Ureter (tissue), 1 donor: ENCODE measurements around the gene NFIX. TPM values are rescaled to one million over a fixed set of nuclear protein-coding genes. Genes with fewer than 3 reads are reported as not detected.
A peak's percentile ranks its signal among the peaks of the same experiment; 100 is the strongest.
"Not testable (repeated sequence)": the region's sequence is repeated elsewhere in the genome, so short reads cannot be mapped to it uniquely, and the experiment has no call there.

Experiments
- DNase-seq: peaks from one replicate; pipeline ENCODE4 v3.0.0-alpha.2; 2020; ENCODE audit warnings: low spot score
- total RNA-seq: library from RNA; stranded (reverse); gene quantifications from one replicate; pipeline ENCODE4 v1.2.4, GENCODE V29; 2023
- donor health status: DM: yes; HTN: yes; CAD: no.

NFIX gene
- 91.7 TPM for total RNA-seq

DNA sequence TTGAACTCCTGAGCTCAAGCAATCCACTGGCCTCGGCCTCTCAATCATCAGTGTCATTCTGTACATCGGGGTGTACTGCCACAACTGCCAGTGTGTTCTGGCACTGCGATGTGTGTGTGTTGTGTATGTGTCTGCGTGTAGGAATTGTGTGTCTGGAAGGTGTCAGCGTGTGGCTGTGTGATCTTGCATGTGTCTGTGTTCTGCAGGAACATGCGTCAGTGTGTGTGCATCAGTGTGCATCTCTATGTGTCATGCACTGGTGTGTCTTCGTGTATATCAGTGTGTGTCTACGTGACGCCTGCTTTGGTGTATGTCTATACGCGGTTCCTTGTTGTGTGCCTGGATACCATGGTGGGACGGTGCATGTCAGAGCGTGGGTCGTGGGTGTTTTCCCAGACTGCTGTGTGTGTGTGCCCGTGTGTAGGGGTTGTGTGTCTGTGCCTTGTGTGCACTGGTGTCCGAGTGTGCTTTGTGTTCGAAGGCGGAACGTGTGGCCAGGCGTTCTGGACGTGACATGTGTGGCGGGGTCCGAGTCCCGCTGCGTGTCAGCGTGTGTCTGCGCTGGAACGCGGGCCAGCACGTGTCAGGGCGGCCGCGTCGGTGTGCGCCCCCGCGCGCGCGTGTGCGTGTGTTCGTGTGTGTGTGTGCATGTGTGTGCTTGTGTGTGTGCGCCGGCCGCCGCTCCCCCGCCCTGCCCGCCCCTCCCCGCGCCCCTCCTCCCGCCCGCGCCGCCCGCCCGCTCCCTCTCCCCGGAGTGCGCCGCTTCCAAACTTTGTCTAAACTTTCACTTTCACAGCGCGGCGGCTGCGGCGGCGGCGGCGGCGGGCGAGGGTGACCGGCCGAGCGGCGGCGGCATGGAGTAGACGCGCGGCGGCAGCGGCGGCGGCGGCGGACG is at the start of gene NFIX:
TSS of gene NFIX (plus strand) at position 775 of the 895 bp plus-strand sequence. CDS start 363 bp downstream, outside the sequence.
- peak; percentile 75 for DNase-seq

DNA sequence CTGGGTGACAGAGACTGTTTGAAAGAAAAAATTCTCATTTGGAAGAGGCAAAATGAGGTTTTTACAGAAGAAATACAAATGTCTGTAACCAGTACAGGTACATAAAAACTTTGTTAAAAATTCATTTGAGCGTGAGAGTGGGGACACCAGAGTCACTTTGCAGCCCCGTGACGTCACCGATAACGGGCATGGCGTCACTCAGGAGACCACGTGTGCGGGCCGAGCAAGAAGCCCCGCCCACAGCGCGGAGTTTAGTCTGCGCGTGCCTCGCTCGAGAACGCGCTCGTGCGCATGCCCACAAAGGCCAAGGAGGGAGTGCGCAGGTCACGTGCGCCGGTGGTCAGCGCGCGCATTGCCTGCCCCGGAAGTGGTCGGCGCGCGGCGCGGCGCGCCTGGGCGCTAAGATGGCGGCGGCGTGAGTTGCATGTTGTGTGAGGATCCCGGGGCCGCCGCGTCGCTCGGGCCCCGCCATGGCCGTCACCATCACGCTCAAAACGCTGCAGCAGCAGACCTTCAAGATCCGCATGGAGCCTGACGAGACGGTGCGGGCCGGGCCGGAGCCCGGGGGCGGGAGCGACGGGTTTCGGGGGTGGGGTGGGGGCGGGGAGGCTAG is 49.7 kb upstream of the NFIX start, which contains the start of gene RAD23A:
TSS of gene RAD23A (plus strand) at position 384 of the 613 bp plus-strand sequence. CDS start at position 471, 87 bp downstream.
- peak; percentile 97 for DNase-seq

DNA sequence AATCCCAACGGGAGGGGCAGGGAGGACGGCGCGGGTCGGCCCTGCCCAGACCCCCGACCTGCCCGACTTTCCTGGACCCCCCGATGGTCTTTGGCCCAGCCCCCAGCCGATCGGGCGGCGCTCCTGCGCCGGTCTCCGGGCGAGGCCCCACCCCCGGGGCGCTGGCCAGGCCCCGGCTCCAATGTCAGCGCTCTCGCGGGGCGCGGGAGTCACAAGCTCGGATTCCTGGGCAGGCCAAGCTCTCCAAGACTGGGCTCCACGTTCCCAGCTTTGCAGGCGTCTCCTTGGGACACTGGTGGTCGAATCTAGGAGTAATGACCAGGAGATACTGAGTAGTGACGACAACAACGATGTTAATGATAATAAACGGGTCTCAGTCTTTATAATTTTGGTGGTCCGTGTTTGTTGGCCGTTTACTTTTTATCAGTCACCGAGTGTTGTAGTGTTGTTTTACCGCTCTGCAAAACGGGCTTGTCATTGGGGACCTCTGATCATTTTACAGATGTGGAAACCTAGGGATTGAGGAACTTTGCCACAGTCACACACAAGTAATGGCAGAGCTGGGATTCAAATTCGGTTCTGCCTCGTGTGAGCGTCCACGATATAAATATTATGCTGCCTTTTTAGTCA is 49.1 kb upstream of the NFIX start:
- DNase-seq = peak; percentile 78

DNA sequence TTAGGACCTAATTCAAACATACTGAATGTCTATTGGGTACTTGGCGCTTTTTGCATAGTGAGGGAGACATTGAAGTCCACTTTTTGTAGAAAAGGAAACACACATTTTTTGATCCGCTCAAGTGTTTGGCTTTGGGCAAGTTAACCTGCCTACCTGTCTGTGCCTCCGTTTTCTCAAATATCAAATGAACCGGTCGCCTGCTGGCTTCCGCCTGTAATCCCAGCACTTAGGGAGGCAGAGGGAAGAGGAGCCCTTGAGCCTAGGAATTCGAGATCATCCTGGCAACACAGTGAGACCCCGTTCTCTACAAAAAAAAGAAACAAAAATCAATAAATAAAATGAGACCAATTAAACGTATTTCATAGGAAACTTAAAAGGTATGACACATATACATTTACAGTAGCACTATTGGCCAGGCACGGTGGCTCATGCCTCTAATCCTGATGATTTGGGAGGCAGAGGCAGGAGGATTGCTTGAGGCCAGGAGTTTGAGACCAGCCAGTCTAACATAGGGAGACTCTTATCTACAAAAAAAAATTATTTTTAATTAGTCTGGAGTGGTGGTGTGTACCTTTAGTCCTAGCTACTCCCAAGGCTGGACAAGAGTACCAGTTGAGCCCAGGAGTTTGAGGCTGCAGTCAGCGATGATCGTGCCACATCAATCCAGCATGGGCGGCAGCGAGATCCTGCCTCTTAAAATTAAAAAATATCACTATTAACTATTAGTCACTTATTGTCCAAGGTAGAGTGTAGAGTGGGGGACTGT is 48.4 kb upstream of the NFIX start:
- no peak for DNase-seq

DNA sequence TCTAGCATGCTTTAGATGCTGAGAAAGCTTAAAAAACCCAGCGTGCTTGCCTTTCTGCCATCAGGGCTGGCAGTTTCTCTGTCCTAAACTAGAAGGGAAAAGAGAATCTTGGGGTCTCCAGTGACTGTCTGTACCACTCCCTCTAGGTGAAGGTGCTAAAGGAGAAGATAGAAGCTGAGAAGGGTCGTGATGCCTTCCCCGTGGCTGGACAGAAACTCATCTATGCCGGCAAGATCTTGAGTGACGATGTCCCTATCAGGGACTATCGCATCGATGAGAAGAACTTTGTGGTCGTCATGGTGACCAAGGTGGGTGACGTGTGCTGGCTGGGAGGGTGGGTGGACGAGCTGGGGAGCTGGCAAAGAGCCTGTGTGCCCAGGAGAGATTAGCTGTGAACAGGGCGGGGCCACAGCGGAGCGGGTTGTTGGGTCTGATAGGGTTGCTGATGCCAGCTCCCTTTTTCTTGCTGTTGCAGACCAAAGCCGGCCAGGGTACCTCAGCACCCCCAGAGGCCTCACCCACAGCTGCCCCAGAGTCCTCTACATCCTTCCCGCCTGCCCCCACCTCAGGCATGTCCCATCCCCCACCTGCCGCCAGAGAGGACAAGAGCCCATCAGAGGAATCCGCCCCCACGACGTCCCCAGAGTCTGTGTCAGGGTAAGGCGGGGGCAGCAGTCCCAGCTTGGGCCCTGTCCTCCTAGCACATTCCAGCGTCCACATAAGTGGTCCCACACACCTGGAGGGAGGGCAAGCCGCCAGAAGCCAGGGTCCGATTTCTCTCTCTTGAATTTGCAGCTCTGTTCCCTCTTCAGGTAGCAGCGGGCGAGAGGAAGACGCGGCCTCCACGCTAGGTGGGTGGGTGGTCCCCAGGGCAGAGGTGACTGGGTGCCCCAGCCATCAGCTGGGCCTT is 47.3 kb upstream of the NFIX start:
- DNase-seq = no peak

DNA sequence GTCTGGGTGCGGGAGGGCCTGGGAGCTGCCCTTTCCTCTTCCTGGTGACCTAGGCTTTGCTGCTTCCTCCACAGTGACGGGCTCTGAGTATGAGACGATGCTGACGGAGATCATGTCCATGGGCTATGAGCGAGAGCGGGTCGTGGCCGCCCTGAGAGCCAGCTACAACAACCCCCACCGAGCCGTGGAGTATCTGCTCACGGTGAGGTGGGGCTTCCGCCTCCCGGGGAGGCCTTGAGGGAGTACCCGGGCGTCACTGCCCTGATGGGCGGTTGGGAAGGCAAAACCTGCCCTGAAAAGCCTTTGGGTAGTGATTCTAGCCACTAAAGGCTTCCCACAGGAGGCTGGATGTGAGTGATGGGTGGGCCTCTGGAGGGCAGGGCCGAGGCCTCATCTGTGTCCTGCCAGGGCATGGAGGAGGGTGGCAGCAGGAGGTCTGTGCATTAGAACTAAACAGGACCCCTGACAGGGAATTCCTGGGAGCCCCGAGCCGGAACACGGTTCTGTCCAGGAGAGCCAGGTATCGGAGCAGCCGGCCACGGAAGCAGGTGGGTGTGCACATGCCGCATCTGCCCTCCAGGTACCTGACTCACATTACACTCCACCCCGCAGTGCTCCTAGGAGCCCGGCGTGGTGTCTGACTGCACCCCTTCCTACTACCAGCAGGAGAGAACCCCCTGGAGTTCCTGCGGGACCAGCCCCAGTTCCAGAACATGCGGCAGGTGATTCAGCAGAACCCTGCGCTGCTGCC is 46.5 kb upstream of the NFIX start:
- DNase-seq = no peak

DNA sequence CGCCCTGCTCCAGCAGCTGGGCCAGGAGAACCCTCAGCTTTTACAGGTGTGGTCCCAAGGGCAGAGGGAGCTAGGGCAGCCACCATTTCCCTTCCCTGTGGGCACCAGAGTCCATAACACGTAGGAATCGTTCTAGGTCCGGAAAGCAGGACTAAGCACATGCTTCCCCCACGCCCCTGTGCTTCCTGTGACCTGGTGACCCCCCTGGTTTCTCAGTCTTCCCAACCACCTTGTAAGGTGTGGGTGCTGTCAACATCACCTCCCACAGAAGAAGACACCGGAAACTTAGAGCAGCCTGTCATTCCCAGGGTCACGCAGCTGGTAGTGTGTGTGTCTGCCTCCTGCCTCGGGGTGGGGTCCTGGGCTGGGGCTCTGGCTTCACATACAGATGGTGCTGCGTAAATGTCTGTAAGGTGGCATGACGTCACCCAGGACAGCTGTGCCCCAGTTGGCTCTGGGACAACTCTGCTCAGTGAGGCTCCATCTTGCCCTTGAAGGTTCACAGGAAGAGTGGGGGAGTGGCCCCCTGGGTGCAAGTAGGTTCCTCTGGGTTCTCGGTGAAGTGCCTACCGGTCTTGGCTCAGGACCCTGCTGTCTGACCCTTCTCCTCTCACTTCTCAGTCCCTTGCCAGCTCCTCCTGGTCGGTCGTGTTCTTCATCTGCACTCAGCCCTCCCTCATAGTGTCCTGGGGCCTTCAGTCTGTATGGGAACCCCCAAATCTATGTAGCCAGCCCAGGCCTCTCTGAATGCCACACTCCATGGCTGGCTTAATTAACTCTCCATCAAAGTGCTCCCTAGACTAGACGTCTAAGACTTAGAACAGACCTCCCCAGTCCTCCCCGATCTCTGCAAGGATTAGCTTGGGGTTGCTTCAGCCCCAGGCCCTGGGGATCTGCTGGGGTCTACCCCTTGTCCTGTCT is 45.7 kb upstream of the NFIX start:
- no peak for DNase-seq

DNA sequence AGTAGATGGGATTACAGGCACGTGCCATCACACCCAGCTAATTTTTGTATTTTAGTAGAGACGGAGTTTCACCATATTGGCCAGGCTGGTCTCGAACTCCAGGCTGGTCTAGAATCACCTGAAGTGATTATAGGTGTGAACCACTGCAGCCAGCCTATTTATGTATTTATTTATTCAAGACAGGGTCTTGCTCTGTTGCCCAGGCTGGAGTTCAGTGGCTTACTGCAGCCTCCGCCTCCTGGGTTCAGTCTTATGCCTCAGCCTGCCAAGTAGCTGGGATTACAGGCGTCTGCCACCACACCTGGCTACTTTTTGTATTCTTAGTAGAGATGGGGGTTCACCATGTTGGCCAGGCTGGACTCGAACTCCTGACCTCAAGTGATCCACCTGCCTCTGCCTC is 43.2 kb upstream of the NFIX start:
- DNase-seq = not testable (repeated sequence)

DNA sequence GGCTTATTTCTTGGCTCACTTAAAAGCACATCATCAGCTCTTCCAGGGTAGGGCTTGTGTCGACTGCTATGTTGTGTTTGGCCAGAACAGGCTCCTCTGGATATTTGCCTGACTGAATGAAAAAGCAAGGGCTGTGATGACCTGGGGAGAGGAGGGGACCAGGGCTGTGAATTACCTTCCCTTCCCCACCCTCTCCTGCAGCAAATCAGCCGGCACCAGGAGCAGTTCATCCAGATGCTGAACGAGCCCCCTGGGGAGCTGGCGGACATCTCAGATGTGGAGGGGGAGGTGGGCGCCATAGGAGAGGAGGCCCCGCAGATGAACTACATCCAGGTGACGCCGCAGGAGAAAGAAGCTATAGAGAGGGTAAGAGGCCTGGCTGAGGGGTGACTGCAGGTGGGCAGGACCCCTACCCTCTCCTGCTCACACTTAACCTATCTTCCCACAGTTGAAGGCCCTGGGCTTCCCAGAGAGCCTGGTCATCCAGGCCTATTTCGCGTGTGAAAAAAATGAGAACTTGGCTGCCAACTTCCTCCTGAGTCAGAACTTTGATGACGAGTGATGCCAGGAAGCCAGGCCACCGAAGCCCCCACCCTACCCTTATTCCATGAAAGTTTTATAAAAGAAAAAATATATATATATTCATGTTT is 42.7 kb upstream of the NFIX start:
- DNase-seq = no peak

DNA sequence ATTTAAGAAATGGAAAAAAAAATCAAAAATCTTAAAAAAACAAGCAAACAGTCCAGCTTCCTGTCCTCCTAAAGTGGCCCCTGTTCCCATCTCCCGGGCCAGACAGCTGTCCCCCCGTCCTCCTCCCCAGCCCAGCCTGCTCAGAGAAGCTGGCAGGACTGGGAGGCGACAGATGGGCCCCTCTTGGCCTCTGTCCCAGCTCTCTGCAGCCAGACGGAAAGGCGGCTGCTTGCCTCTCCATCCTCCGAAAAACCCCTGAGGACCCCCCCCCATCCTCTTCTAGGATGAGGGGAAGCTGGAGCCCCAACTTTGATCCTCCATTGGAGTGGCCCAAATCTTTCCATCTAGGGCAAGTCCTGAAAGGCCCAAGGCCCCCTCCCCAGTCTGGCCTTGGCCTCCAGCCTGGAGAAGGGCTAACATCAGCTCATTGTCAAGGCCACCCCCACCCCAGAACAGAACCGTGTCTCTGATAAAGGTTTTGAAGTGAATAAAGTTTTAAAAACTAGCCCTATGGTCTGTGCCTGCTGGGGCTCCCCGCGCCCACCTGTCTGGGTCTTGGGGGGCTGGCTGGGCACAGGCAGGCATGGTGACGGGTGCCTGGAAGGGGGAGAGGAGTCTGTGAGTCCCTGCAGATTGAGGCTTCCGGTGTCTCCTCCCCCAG is 42.0 kb upstream of the NFIX start:
- no peak for DNase-seq

DNA sequence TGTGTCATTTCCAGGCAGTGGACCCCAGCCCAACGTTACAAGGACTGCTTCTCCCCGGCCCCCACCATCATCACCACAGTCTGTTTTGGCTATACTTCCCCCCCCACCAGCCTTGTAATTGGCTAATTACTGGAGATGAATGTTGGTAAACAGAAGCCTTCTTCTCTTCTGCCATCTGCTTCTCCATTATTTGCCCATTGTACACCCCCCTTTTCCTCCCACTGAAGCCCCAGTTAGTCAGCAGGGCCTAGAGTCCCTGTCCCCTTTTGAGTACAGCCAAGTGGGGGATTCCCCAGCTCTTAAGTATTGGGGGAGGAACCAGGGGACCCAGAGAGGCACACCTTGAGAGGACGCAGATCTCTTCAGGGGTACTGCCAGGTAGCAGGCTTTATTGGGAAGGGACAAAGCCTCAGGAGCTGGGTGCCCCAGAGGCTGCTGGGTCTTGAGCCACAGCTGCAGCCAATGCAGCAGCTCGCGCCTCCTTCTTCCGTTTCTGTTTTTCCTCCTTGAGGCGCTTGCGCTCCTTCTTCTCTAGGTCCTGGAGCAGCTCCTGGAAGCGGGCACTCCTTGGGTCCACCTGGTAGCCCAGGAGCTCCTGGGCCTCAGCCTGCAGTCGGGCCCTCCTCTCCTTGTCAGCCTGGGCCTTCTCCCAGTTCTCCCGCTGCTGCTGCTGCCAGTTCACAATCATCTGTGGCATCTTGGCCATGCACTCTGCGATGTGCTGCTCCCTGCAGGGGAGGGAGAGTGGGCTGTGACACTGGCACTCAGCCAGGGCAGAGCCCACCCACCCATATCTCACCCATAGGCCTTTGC is 41.3 kb upstream of the NFIX start:
- DNase-seq = no peak

DNA sequence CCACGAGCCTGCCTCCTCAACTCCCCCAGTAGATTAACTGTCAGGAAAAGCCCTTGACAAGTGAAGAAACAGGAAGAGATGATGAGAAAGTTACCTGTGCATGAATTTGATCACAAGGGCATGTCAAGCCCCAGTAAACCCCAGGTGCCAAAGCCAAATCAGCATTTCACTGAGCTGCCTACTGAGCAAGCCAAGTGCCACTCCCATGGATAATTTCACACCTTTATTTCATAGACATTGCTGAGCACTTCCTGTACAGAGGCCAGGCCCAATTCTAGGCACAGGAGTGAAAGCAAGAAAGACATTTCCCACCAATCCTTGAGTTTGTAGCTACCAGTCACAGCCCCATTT is 40.7 kb upstream of the NFIX start:
- no peak for DNase-seq

DNA sequence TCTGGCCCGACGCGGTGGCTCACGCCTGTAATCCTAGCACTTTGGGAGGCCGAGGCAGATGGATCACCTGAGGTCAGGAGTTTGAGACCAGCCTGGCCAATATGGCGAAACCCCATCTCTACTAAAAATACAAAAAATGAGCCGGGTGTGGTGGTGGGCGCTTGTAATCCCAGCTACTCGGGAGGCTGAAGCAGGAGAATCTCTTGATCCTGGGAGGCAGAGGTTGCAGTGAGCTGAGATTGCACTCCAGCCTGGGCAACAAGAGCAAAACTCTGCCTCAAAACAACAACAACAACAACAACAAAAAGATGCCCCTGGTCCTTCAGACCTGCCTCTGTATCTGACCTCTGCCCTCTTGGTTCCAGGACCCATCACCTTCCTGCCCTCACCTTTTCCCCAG is 39.7 kb upstream of the NFIX start:
- not testable (repeated sequence) for DNase-seq

DNA sequence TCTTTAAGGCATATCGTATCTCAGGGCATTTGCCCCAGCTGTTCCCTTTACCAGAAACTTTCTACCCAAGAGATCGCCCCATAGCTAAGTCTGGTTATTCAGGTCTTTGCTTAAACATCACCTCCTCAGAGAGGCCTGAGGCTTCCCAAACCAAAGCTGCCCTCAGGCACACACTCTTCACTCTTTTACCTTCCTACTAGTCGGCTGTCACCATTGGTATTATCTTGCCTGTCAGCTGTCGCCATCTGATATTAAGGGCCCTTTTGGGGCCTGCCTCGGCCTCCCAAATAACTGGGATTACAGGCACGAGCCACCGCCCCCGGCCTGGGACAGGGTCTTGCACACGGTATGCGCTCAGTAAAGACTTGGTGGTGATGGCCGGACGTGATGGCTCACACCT is 39.3 kb upstream of the NFIX start:
- no peak for DNase-seq

DNA sequence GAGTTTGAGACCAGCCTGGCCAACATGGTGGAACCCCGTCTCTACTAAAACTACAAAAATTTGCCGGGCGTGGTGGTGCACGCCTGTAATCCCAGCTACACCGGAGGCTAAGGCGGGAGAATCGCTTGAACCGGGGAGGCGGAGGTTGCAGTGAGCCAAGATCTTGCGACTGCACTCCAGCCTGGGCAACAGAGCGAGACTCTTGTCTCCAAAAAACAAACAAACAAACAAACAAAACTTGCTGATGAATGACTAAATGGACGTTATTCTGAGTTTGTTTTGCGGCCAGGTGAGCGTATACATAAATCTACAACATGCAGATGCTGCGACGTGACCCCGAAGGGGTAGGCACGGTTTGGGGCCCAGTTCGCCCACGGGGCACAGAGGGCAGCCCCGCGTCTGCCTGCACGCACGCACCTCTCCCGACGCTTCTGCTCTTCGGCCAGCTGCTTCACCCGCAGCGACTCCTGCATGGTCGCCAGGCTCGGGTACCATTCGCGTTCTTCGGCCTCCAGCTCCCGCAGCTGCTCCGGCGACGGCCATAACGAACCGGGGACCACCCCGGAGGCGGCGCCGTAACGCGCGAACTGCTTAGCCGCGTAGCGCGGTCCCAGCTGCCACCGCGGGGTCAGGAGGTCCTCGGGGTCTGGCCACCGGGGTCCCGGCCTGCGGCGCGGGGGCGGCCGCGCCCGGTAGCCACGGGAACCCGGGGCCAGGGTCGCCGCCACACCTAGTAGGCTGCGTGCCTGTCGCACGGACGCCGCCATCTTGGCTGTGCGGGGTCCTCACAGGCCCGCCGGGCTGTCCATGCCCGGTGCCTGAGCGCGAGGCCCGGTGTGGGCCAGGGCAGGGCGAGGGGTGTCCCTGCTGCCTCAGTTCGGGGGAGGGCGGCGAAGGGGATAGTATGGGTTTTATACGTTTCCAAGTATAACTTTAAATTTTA is 38.6 kb upstream of the NFIX start, which contains the start of gene GADD45GIP1:
TSS of gene GADD45GIP1 (minus strand) at position 778 of the 943 bp plus-strand sequence. CDS start at position 767, 11 bp downstream.
- DNase-seq = peak; percentile 77
